Activated CD8-positive, alpha-beta memory T cell treated with anti-CD3 and anti-CD28 coated beads, Interleukin-2, amount 10 ng/mL, durations not matched to agents 7 days and 5 days (primary cell): ENCODE measurements around the gene ERICH4. TPM values are rescaled to one million over a fixed set of nuclear protein-coding genes. Genes with fewer than 3 reads are reported as not detected.

Experiments
- ATAC-seq: fragments of 150-1000 bp; cut with Tn5 transposase; one replicate; pipeline ENCODE4 v1.10.0; 2021; ENCODE audit warnings: moderate library complexity
- CTCF ChIA-PET: fragments of 350-600 bp; sonication (Branson Sonifier 250); formaldehyde crosslinking; loops from one replicate; lab custom pipeline; 2021; ENCODE audit warnings: antibody characterized with exemption; lab: Charles Lee
- DNase-seq: peaks from one replicate; pipeline ENCODE4 v3.0.0-alpha.2; 2020
- H3K27ac Mint-ChIP-seq: one replicate; pipeline ENCODE4 v1.8.0; 2021; ENCODE audit warnings: mild to moderate bottlenecking, mixed read lengths
- H3K27me3 Mint-ChIP-seq: one replicate; pipeline ENCODE4 v1.8.0; 2021; ENCODE audit warnings: mixed read lengths
- H3K36me3 Mint-ChIP-seq: one replicate; pipeline ENCODE4 v1.8.0; 2021; ENCODE audit warnings: mild to moderate bottlenecking, mixed read lengths
- H3K4me1 Mint-ChIP-seq: one replicate; pipeline ENCODE4 v1.8.0; 2021; ENCODE audit warnings: mixed read lengths
- H3K4me3 Mint-ChIP-seq: one replicate; pipeline ENCODE4 v1.8.0; 2021; ENCODE audit warnings: mild to moderate bottlenecking, moderate library complexity, mixed read lengths
- H3K9me3 Mint-ChIP-seq: one replicate; pipeline ENCODE4 v1.8.0; 2022; ENCODE audit warnings: low read depth, mixed read lengths
- total RNA-seq, 2 experiments: library from RNA; stranded (reverse); gene quantifications; one replicate each; pipeline ENCODE4 v1.2.3, GENCODE V29; 2021

The ERICH4 gene
- total RNA-seq, 2 experiments from 2014 or later, result not detected

DNA sequence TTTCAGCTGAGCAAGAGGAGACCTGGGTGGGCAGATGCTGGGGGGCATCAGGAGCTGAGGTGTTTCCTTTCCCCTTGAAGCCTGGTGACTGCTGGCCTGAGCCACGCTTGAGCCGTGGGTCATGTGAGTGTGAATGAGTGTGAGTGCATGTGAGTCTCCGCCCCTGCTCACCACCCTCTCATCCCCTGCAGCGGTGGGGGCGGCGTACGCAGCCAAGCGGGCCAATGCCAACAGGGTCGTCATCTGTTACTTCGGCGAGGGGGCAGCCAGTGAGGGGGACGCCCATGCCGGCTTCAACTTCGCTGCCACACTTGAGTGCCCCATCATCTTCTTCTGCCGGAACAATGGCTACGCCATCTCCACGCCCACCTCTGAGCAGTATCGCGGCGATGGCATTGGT, 21.0 kb upstream of the ERICH4 start:
- peaks cover 10% of the 10 kb centered on the region for H3K36me3 Mint-ChIP-seq

DNA sequence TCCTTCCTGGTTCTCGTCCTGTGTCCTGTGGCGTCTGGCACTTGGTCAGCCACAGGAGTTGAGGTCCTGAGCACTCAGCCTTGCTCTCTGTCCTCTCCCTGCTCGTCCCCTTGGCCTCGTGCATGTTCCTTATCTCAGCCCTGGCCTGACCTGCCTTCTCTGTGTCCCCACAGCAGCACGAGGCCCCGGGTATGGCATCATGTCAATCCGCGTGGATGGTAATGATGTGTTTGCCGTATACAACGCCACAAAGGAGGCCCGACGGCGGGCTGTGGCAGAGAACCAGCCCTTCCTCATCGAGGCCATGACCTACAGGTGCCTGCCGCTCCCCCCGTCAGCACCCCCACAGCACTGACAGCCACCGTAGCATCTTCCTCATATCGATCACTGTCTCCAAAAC, 20.5 kb upstream of the ERICH4 start:
- Mint-ChIP-seq H3K36me3 (peaks cover 8% of the 10 kb centered on the region), H3K9me3 (no peaks in the 10 kb centered on the region), H3K27ac (no peak overlapping the region), H3K4me1 (peaks cover 9% of the 10 kb centered on the region), H3K4me3 (no peak overlapping the region), H3K27me3 (no peaks in the 10 kb centered on the region)
- DNase-seq (no peak), ATAC-seq (no peak)
- CTCF ChIA-PET, result no interaction called here

More for the DNA sequence above, 21.0 kb upstream of the ERICH4 start:
- DNase-seq (no peak), ATAC-seq (no peak)
- no peaks in the 10 kb centered on the region for H3K27me3 Mint-ChIP-seq
- no peak overlapping the region for H3K4me3 Mint-ChIP-seq
- peaks cover 7% of the 10 kb centered on the region for H3K4me1 Mint-ChIP-seq
- H3K9me3 Mint-ChIP-seq, result no peaks in the 10 kb centered on the region
- CTCF ChIA-PET, result no interaction called here
- no peak overlapping the region for H3K27ac Mint-ChIP-seq

DNA sequence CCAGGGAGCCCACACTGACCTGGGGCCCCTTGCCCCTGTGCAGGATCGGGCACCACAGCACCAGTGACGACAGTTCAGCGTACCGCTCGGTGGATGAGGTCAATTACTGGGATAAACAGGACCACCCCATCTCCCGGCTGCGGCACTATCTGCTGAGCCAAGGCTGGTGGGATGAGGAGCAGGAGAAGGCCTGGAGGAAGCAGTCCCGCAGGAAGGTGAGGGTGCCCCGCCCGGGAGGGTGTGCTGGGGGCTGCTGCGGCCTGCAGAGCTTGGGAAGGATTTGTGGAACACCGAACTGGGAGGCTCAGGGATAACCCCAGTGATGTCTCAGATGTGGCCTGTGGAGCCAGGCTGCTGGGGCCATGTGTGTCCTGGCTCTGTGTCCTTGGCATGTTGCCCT, 20.0 kb upstream of the ERICH4 start:
- H3K9me3 Mint-ChIP-seq, result no peaks in the 10 kb centered on the region
- H3K4me3 Mint-ChIP-seq, result no peak overlapping the region
- H3K27ac Mint-ChIP-seq, result no peak overlapping the region
- no peaks in the 10 kb centered on the region for H3K27me3 Mint-ChIP-seq
- peaks cover 8% of the 10 kb centered on the region for H3K36me3 Mint-ChIP-seq
- no peak for DNase-seq
- no peak for ATAC-seq
- CTCF ChIA-PET, result no interaction called here
- H3K4me1 Mint-ChIP-seq, result peaks cover 14% of the 10 kb centered on the region

DNA sequence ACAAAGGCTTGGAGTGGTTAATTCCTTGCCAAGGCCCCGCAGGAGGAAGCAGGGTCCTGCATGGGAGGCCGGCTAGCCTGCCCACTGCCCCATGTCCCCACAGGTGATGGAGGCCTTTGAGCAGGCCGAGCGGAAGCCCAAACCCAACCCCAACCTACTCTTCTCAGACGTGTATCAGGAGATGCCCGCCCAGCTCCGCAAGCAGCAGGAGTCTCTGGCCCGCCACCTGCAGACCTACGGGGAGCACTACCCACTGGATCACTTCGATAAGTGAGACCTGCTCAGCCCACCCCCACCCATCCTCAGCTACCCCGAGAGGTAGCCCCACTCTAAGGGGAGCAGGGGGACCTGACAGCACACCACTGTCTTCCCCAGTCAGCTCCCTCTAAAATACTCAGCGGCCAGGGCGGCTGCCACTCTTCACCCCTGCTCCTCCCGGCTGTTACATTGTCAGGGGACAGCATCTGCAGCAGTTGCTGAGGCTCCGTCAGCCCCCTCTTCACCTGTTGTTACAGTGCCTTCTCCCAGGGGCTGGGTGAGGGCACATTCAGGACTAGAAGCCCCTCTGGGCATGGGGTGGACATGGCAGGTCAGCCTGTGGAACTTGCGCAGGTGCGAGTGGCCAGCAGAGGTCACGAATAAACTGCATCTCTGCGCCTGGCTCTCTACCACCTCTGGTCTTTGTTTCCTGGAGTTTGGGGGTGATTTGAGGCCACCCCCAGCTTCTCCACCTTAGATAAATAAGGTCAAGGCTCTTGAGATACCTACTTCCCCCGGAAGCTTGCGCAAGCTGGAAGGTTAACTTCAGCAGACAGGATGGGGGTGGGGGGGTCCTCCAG, 18.4 kb upstream of the ERICH4 start:
- CTCF ChIA-PET, result interaction anchor here (1.0 to 1.9 kb wide), 2 partner anchors 14 to 24 kb away, joined by 3 to 6 read pairs; partner anchors contain the start of gene DMAC2
- ATAC-seq (no peak), DNase-seq (no peak)
- Mint-ChIP-seq H3K9me3 (no peaks in the 10 kb centered on the region), H3K4me3 (no peak overlapping the region), H3K36me3 (peaks cover 3% of the 10 kb centered on the region), H3K27me3 (no peaks in the 10 kb centered on the region), H3K4me1 (peaks cover 26% of the 10 kb centered on the region), H3K27ac (peak overlapping the region; percentile 72)

DNA sequence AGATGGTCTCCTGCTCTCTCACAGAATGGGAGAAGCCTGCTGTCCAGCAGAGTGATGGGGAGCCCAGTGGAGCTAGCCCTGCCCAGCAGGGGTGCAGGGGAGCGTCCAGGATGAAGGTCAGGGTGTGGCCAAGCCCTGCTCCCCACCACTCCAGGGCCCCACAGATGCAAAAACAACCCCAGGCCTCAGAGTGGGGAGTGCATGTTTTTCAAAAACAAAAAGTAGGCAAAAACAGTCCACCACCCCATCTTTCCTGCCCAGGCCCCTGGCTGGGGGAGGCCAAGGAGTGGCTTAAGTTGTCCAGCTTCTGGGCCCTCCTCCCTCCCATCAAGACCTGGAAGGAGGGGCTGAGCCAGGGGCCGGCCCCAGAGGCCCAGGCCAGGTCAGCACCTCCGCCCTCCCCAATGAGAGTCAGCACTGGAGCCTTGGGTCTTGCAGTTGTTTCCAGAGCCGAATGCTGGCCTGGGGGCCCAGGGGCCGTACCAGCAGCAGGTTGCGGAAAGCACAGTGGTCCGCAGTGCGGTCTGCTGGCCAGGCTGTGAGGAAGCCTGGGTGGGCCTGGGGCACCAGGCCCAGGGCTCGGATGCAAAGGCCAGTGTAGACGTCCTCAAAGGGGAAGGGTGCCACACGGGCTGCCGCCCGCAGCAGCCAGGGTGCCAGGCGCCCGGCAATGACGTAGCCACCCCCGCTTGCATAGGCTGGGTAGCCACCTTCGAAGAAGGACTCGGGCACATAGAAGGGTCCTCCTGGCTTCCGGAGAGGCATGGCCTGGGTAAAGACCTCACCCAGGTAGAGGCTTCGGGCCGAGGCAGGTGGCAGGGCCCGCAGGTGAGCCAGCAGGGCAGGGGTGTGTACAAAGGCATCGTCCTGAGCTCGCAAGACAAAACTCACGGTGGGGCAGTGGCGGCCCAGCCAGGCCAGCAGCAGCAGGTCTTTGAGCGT, 17.5 kb upstream of the ERICH4 start:
- CTCF ChIA-PET, result interaction anchor here (1.0 to 1.9 kb wide), 2 partner anchors 14 to 23 kb away, joined by 3 to 6 read pairs; partner anchors contain the start of gene DMAC2
- DNase-seq (no peak), ATAC-seq (no peak)
- no peaks in the 10 kb centered on the region for H3K9me3 Mint-ChIP-seq
- H3K27me3 Mint-ChIP-seq, result no peaks in the 10 kb centered on the region
- peak overlapping the region; percentile 72 for H3K27ac Mint-ChIP-seq
- peaks cover 26% of the 10 kb centered on the region for H3K4me1 Mint-ChIP-seq
- no peaks in the 10 kb centered on the region for H3K36me3 Mint-ChIP-seq
- no peak overlapping the region for H3K4me3 Mint-ChIP-seq

DNA sequence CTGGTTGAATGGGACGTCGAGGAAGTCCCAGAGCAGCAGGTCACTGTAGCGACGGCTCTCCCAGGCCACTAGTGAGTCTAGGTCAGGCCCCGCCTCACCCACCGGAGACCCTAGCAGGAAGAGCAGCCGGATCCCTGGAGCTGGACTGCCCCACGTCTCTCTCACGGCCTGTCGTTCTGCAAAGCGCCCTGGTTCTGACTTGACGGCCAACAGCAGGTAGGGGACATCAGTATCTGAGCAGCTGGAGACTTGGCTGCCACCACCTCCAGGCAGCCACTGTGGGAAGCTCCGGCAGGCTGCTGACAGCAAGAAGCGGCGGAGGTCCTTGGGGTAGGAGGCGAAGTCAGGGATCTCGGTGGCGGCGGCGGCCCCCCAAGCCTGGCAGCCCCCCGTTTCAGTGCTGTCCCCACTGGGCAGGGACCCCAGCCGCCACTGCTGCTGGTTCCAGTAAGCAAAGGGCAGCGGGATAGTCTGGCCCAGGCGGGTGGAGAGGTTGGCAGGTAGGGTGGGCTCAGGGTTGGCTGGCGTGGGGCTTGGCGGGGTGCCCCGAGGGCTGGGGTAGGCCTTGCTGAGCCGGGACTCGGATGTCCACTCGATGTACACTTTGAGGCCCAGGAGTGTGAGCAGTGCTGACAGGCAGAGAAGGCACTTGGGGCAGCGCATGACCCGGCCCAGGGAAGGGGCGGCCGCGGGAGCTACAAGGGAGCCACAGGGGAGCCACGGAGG, 16.7 kb upstream of the ERICH4 start:
- Mint-ChIP-seq H3K9me3 (no peaks in the 10 kb centered on the region), H3K27ac (no peak overlapping the region)

DNA sequence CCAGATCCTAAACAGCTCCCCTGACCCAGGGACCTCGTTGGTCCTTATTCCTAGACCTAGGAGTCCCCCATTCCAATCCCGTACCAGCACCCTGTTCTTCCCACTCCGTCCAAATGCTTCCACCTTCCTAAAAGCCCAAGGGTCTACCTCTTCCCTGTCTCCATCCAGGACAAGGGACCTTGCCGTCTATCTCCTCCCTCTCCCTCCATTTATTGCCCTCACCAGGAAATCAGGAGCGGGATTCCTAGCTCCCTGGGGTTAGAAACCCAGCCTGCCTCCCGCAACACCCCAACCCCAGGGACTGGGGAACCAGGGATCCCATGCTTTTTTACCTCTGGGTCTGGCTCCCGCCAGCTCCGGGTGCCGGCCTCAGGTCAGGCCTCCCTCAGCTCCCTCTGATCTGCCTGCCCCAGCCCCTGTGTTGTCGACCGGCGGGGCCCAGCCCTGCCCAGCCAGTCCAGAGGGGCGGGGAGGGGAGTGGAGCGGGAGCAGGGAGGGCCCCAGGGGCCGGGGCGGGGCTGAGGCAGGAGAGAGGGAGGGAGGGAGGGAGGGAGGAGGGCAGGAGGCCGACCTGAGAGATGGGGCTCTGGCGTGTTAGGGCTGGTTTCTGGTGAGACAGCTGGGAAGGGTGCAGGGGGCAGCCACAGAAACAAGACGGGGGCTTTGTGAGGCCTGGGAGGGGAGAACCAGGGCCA, 15.9 kb upstream of the ERICH4 start, which contains the start of gene B3GNT8:
Gene B3GNT8 (minus strand): TSS at position 423 of the 695 bp plus-strand sequence. CDS start 596 bp downstream, outside the sequence.
- H3K27me3 Mint-ChIP-seq, result no peaks in the 10 kb centered on the region
- H3K27ac Mint-ChIP-seq, result peak within 1 kb of the TSS; percentile 92
- ATAC-seq (peak; percentile 73), DNase-seq (peak; percentile 72)
- peaks cover 2% of the 10 kb centered on the region for H3K36me3 Mint-ChIP-seq
- no peaks in the 10 kb centered on the region for H3K9me3 Mint-ChIP-seq
- peak within 1 kb of the TSS; percentile 85 for H3K4me3 Mint-ChIP-seq
- CTCF ChIA-PET, result interaction anchor here (0.6 to 1.3 kb wide), 4 partner anchors 22 to 75 kb away, joined by 3 to 5 read pairs (median 4); no protein-coding TSS in a partner anchor
- H3K4me1 Mint-ChIP-seq, result peaks cover 31% of the 10 kb centered on the region

More for the DNA sequence above, 16.7 kb upstream of the ERICH4 start:
- Mint-ChIP-seq H3K4me3 (peak overlapping the region; percentile 85), H3K4me1 (peaks cover 29% of the 10 kb centered on the region), H3K27me3 (no peaks in the 10 kb centered on the region), H3K36me3 (peaks cover 1% of the 10 kb centered on the region)
- ATAC-seq (no peak), DNase-seq (no peak)
- CTCF ChIA-PET, result interaction anchor here (0.6 to 1.1 kb wide), 3 partner anchors 23 to 74 kb away, joined by 3 to 5 read pairs (median 4); no protein-coding TSS in a partner anchor

DNA sequence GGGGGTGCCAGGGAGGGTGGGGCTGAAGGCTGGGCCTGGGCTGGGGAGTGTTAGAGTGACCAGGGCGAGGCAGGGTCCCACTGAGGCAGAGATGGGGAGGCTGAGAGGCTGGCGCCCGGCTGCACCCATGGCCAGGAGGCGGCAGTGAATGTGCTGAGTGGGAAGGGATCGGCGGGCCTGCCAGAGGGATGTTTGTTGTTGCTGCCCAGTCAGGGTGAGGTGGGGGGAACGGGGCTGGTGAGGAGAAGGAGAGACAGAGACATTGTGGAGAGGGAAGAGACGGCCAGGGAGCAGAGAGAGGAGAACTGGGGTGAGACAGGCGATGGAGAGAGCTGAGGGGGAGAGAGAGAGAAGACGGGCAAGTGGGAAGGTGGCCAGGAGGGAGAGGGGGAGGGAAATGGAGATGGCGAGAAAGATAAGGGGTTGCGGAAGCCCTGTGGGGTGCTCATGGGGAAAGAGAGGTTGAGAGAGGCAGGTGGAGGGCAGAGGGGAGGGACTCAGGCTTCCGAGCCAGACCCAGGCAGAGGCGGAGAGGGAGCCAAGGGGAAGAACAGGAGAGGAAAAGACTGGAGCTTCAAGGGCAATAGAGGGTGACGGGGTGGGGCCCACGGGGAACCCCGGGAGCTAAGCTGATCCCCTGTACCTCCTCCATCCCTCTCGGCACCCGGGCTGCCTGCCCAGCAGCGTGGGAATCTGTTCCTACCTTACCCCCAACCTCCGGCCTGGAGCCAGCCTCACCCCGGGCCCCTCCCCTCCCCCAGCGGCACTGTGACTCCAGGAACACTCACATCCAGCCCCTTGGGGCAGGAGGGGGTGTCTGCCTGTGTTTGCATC, 15.1 kb upstream of the ERICH4 start:
- peaks cover 7% of the 10 kb centered on the region for H3K36me3 Mint-ChIP-seq
- no peaks in the 10 kb centered on the region for H3K27me3 Mint-ChIP-seq
- peaks cover 31% of the 10 kb centered on the region for H3K4me1 Mint-ChIP-seq
- no peaks in the 10 kb centered on the region for H3K9me3 Mint-ChIP-seq
- H3K4me3 Mint-ChIP-seq, result peak overlapping the region; percentile 85
- CTCF ChIA-PET, result interaction anchor here (0.8 to 1.8 kb wide), 6 partner anchors 12 to 224 kb away, joined by 3 to 7 read pairs (median 4); partner anchors contain the start of gene DMAC2
- H3K27ac Mint-ChIP-seq, result peak overlapping the region; percentile 92
- ATAC-seq (peak; percentile 67), DNase-seq (peak; percentile 73)

DNA sequence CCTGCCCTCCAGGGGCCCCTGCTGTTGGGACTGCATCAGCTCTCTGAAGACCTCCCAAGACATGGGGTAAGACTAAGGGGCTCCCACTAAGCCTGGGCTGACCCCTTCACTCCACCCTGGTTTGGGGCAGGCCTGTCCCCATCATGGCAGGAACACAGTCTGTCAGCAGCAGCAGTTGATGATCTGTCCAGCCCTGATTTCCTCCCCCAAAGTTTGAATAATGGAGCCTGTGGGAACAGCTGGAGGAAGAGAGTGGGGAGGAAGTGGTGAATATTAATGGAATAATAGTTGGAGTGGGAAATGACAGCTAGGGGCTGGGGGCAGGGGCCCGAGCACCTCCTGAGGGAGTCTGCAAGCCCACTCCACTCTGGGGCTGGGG, 14.5 kb upstream of the ERICH4 start:
- Mint-ChIP-seq H3K36me3 (peaks cover 7% of the 10 kb centered on the region), H3K4me3 (peak overlapping the region; percentile 85), H3K4me1 (peaks cover 31% of the 10 kb centered on the region), H3K27ac (peak overlapping the region; percentile 81), H3K27me3 (no peaks in the 10 kb centered on the region), H3K9me3 (no peaks in the 10 kb centered on the region)
- no peak for DNase-seq
- ATAC-seq, result peak; percentile 14
- CTCF ChIA-PET, result interaction anchor here (0.8 to 1.8 kb wide), 6 partner anchors 11 to 224 kb away, joined by 3 to 7 read pairs (median 4); partner anchors contain the start of gene DMAC2

DNA sequence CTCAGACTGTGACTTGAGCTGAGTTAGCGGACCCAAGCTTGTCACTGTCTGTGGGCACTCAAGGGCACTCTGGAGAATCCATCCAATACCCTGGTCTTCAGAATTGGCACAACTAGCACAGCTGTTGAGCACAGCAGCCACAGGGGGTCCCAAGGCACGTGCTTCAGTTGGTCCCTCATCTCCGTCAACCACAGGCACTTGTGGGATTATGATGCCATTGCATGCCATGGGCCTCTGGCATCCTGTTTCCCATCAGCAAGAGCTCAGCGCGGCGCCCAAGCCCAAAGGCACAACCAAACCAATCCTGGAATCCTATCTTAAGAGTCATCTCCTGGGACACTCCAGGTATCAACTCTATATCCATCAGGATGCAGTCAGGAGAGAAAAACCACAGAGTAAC, 12.0 kb upstream of the ERICH4 start:
- H3K27ac Mint-ChIP-seq, result no peak overlapping the region
- CTCF ChIA-PET, result interaction anchor here (0.6 to 2.1 kb wide), 10 partner anchors 9 to 226 kb away, joined by 3 to 12 read pairs (median 4); partner anchors contain the start of genes B9D2, BCKDHA and DMAC2
- DNase-seq (no peak), ATAC-seq (no peak)
- peaks cover 26% of the 10 kb centered on the region for H3K4me1 Mint-ChIP-seq
- no peaks in the 10 kb centered on the region for H3K9me3 Mint-ChIP-seq
- H3K4me3 Mint-ChIP-seq, result no peak overlapping the region
- H3K36me3 Mint-ChIP-seq, result peaks cover 7% of the 10 kb centered on the region
- no peaks in the 10 kb centered on the region for H3K27me3 Mint-ChIP-seq
